ENCODE results near the gene CHSY3.

CHSY3 gene

GRCh38 chr5:130034566-130035210 lies 130.4 kb downstream of the CHSY3 start:
- Histone ChIP-seq H3K9me3 (ENCODE audit: control insufficient read depth, insufficient read depth, low read length) (no peaks in the 10 kb centered on the region), H3K4me3 (ENCODE audit: low read depth, low read length) (no peak overlapping the region), H3K27me3 (ENCODE audit: control insufficient read depth, insufficient read depth, low read length) (no peaks in the 10 kb centered on the region), H3K9ac (ENCODE audit: low read depth, low read length) (no peak overlapping the region), H3K4me1 (ENCODE audit: control insufficient read depth, insufficient read depth, low read length) (peaks cover 5% of the 10 kb centered on the region), H3K36me3 (ENCODE audit: control insufficient read depth, insufficient read depth, low read length) (no peaks in the 10 kb centered on the region)

- Histone ChIP-seq H3K27me3 (ENCODE audit: control insufficient read depth, insufficient read depth, low read length) (no peaks in the 10 kb centered on the region), H3K9me3 (ENCODE audit: control insufficient read depth, insufficient read depth, low read length) (no peaks in the 10 kb centered on the region), H3K4me1 (ENCODE audit: control insufficient read depth, insufficient read depth, low read length) (peaks cover 5% of the 10 kb centered on the region), H3K4me3 (ENCODE audit: low read depth, low read length) (no peak overlapping the region), H3K9ac (ENCODE audit: low read depth, low read length) (no peak overlapping the region), H3K36me3 (ENCODE audit: control insufficient read depth, insufficient read depth, low read length) (no peaks in the 10 kb centered on the region)
Measured at GRCh38 chr5:130035388-130035787, 131.1 kb downstream of the CHSY3 start.

GRCh38 chr5:130037905-130038304 lies 133.6 kb downstream of the CHSY3 start:
- H3K27me3 ChIP-seq (ENCODE audit: control insufficient read depth, insufficient read depth, low read length) = no peaks in the 10 kb centered on the region
- peaks cover 5% of the 10 kb centered on the region for H3K4me1 ChIP-seq (ENCODE audit: control insufficient read depth, insufficient read depth, low read length)
- H3K4me3 ChIP-seq (ENCODE audit: low read depth, low read length) = no peak overlapping the region
- H3K36me3 ChIP-seq (ENCODE audit: control insufficient read depth, insufficient read depth, low read length) = no peaks in the 10 kb centered on the region
- no peak overlapping the region for H3K9ac ChIP-seq (ENCODE audit: low read depth, low read length)
- no peaks in the 10 kb centered on the region for H3K9me3 ChIP-seq (ENCODE audit: control insufficient read depth, insufficient read depth, low read length)

- no peaks in the 10 kb centered on the region for H3K4me1 ChIP-seq (ENCODE audit: control insufficient read depth, insufficient read depth, low read length)
- H3K27me3 ChIP-seq (ENCODE audit: control insufficient read depth, insufficient read depth, low read length) = no peaks in the 10 kb centered on the region
- H3K9ac ChIP-seq (ENCODE audit: low read depth, low read length) = no peak overlapping the region
- H3K4me3 ChIP-seq (ENCODE audit: low read depth, low read length) = no peak overlapping the region
- no peaks in the 10 kb centered on the region for H3K9me3 ChIP-seq (ENCODE audit: control insufficient read depth, insufficient read depth, low read length)
- H3K36me3 ChIP-seq (ENCODE audit: control insufficient read depth, insufficient read depth, low read length) = no peaks in the 10 kb centered on the region
Measured at GRCh38 chr5:130043834-130044233, 139.6 kb downstream of the CHSY3 start.

GRCh38 chr5:130045334-130045733 lies 141.1 kb downstream of the CHSY3 start:
- no peaks in the 10 kb centered on the region for H3K27me3 ChIP-seq (ENCODE audit: control insufficient read depth, insufficient read depth, low read length)
- H3K4me3 ChIP-seq (ENCODE audit: low read depth, low read length) = no peak overlapping the region
- H3K9me3 ChIP-seq (ENCODE audit: control insufficient read depth, insufficient read depth, low read length) = no peaks in the 10 kb centered on the region
- H3K4me1 ChIP-seq (ENCODE audit: control insufficient read depth, insufficient read depth, low read length) = no peaks in the 10 kb centered on the region
- no peak overlapping the region for H3K9ac ChIP-seq (ENCODE audit: low read depth, low read length)
- no peaks in the 10 kb centered on the region for H3K36me3 ChIP-seq (ENCODE audit: control insufficient read depth, insufficient read depth, low read length)

GRCh38 chr5:130050585-130050984 lies 146.3 kb downstream of the CHSY3 start:
- no peaks in the 10 kb centered on the region for H3K4me1 ChIP-seq (ENCODE audit: control insufficient read depth, insufficient read depth, low read length)
- H3K4me3 ChIP-seq (ENCODE audit: low read depth, low read length) = no peak overlapping the region
- H3K9ac ChIP-seq (ENCODE audit: low read depth, low read length) = no peak overlapping the region
- H3K36me3 ChIP-seq (ENCODE audit: control insufficient read depth, insufficient read depth, low read length) = no peaks in the 10 kb centered on the region
- H3K27me3 ChIP-seq (ENCODE audit: control insufficient read depth, insufficient read depth, low read length) = no peaks in the 10 kb centered on the region
- no peaks in the 10 kb centered on the region for H3K9me3 ChIP-seq (ENCODE audit: control insufficient read depth, insufficient read depth, low read length)

- Histone ChIP-seq H3K36me3 (ENCODE audit: control insufficient read depth, insufficient read depth, low read length) (no peaks in the 10 kb centered on the region), H3K9ac (ENCODE audit: low read depth, low read length) (no peak overlapping the region), H3K27me3 (ENCODE audit: control insufficient read depth, insufficient read depth, low read length) (no peaks in the 10 kb centered on the region), H3K4me1 (ENCODE audit: control insufficient read depth, insufficient read depth, low read length) (no peaks in the 10 kb centered on the region), H3K4me3 (ENCODE audit: low read depth, low read length) (no peak overlapping the region), H3K9me3 (ENCODE audit: control insufficient read depth, insufficient read depth, low read length) (no peaks in the 10 kb centered on the region)
Measured at GRCh38 chr5:130052752-130053151, 148.5 kb downstream of the CHSY3 start.

GRCh38 chr5:130055572-130055971 lies 151.3 kb downstream of the CHSY3 start:
- H3K9ac ChIP-seq (ENCODE audit: low read depth, low read length) = no peak overlapping the region
- no peaks in the 10 kb centered on the region for H3K36me3 ChIP-seq (ENCODE audit: control insufficient read depth, insufficient read depth, low read length)
- H3K9me3 ChIP-seq (ENCODE audit: control insufficient read depth, insufficient read depth, low read length) = no peaks in the 10 kb centered on the region
- H3K4me3 ChIP-seq (ENCODE audit: low read depth, low read length) = no peak overlapping the region
- H3K27me3 ChIP-seq (ENCODE audit: control insufficient read depth, insufficient read depth, low read length) = no peaks in the 10 kb centered on the region
- no peaks in the 10 kb centered on the region for H3K4me1 ChIP-seq (ENCODE audit: control insufficient read depth, insufficient read depth, low read length)

GRCh38 chr5:130061746-130062145 lies 157.5 kb downstream of the CHSY3 start:
- no peak overlapping the region for H3K4me3 ChIP-seq (ENCODE audit: low read depth, low read length)
- no peaks in the 10 kb centered on the region for H3K36me3 ChIP-seq (ENCODE audit: control insufficient read depth, insufficient read depth, low read length)
- no peaks in the 10 kb centered on the region for H3K27me3 ChIP-seq (ENCODE audit: control insufficient read depth, insufficient read depth, low read length)
- no peak overlapping the region for H3K9ac ChIP-seq (ENCODE audit: low read depth, low read length)
- H3K4me1 ChIP-seq (ENCODE audit: control insufficient read depth, insufficient read depth, low read length) = no peaks in the 10 kb centered on the region
- H3K9me3 ChIP-seq (ENCODE audit: control insufficient read depth, insufficient read depth, low read length) = no peaks in the 10 kb centered on the region

- H3K9me3 ChIP-seq (ENCODE audit: control insufficient read depth, insufficient read depth, low read length) = no peaks in the 10 kb centered on the region
- no peaks in the 10 kb centered on the region for H3K27me3 ChIP-seq (ENCODE audit: control insufficient read depth, insufficient read depth, low read length)
- H3K9ac ChIP-seq (ENCODE audit: low read depth, low read length) = no peak overlapping the region
- no peaks in the 10 kb centered on the region for H3K4me1 ChIP-seq (ENCODE audit: control insufficient read depth, insufficient read depth, low read length)
- no peak overlapping the region for H3K4me3 ChIP-seq (ENCODE audit: low read depth, low read length)
- no peaks in the 10 kb centered on the region for H3K36me3 ChIP-seq (ENCODE audit: control insufficient read depth, insufficient read depth, low read length)
Measured at GRCh38 chr5:130063603-130064002, 159.3 kb downstream of the CHSY3 start.

- no peaks in the 10 kb centered on the region for H3K36me3 ChIP-seq (ENCODE audit: control insufficient read depth, insufficient read depth, low read length)
- no peaks in the 10 kb centered on the region for H3K9me3 ChIP-seq (ENCODE audit: control insufficient read depth, insufficient read depth, low read length)
- no peak overlapping the region for H3K9ac ChIP-seq (ENCODE audit: low read depth, low read length)
- H3K27me3 ChIP-seq (ENCODE audit: control insufficient read depth, insufficient read depth, low read length) = no peaks in the 10 kb centered on the region
- no peaks in the 10 kb centered on the region for H3K4me1 ChIP-seq (ENCODE audit: control insufficient read depth, insufficient read depth, low read length)
- no peak overlapping the region for H3K4me3 ChIP-seq (ENCODE audit: low read depth, low read length)
Measured at GRCh38 chr5:130064484-130064883, 160.2 kb downstream of the CHSY3 start.

- Histone ChIP-seq H3K4me3 (ENCODE audit: low read depth, low read length) (no peak overlapping the region), H3K27me3 (ENCODE audit: control insufficient read depth, insufficient read depth, low read length) (no peaks in the 10 kb centered on the region), H3K9me3 (ENCODE audit: control insufficient read depth, insufficient read depth, low read length) (no peaks in the 10 kb centered on the region), H3K4me1 (ENCODE audit: control insufficient read depth, insufficient read depth, low read length) (no peaks in the 10 kb centered on the region), H3K36me3 (ENCODE audit: control insufficient read depth, insufficient read depth, low read length) (no peaks in the 10 kb centered on the region), H3K9ac (ENCODE audit: low read depth, low read length) (no peak overlapping the region)
Measured at GRCh38 chr5:130065617-130066016, 161.4 kb downstream of the CHSY3 start.
